Fibroblast of villous mesenchyme (primary cell): ENCODE results near the gene ZXDC. TPM values are rescaled to one million over a fixed set of nuclear protein-coding genes. Genes with fewer than 3 reads are reported as not detected.

ENCODE experiments used
- DNase-seq: peaks from one replicate; pipeline ENCODE4 v3.0.0-alpha.2; 2010; ENCODE audit warnings: low read depth
- H3K4me3 ChIP-seq: 2 replicates; pipeline ENCODE4 v1.5.1; 2011; ENCODE audit warnings: low read depth, mild to moderate bottlenecking, low read length
- total RNA-seq: library from RNA; depleted of rRNA; stranded (reverse); fragments of >200 nt; gene quantifications from 2 replicates; pipeline ENCODE4 v1.2.3, GENCODE V29; 2012
- TF ChIP-seq, protein P1 (sequence below): IDR thresholded peaks from 2 replicates; pipeline ENCODE4 v1.5.1; 2012; ENCODE audit warnings: low read depth, mild to moderate bottlenecking, low read length; ENCODE audit not compliant: insufficient read depth

Gene ZXDC
- total RNA-seq, 1 donor = 17.7 TPM

DNA sequence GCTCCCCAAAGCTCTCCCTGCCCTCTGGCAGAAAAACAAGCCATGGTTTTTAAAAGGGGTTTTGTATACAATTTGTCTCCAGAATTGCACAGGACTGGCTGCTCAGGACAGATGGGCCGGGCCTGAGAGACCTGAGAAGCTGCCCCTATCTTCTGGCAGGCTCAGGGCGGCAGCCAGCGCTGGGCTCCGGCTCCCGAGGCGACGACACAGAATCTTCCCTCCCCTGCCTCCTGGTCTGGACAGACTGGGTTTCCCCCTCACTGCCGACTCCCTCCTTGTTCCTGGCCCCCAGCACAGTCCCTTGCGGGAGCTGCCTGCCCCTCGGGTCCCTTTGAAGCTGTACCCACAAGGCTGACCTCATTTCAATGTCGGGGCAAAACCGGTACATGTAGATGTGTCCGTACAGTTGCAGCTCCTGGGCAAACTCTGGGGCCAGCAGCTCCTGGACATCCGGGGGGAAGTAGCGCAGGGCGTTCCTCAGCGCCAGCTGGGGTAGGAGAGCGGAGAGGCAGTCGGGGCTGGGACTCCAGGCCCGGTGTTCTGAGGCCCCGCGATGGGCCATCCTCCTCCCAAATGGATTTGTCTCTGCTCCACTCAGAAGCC lies 34.7 kb upstream of the ZXDC start:
- H3K4me3 ChIP-seq = no peak overlapping the region
- TF ChIP-seq, protein P1, sequence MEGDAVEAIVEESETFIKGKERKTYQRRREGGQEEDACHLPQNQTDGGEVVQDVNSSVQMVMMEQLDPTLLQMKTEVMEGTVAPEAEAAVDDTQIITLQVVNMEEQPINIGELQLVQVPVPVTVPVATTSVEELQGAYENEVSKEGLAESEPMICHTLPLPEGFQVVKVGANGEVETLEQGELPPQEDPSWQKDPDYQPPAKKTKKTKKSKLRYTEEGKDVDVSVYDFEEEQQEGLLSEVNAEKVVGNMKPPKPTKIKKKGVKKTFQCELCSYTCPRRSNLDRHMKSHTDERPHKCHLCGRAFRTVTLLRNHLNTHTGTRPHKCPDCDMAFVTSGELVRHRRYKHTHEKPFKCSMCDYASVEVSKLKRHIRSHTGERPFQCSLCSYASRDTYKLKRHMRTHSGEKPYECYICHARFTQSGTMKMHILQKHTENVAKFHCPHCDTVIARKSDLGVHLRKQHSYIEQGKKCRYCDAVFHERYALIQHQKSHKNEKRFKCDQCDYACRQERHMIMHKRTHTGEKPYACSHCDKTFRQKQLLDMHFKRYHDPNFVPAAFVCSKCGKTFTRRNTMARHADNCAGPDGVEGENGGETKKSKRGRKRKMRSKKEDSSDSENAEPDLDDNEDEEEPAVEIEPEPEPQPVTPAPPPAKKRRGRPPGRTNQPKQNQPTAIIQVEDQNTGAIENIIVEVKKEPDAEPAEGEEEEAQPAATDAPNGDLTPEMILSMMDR = no peak
- DNase-seq = no peak

DNA sequence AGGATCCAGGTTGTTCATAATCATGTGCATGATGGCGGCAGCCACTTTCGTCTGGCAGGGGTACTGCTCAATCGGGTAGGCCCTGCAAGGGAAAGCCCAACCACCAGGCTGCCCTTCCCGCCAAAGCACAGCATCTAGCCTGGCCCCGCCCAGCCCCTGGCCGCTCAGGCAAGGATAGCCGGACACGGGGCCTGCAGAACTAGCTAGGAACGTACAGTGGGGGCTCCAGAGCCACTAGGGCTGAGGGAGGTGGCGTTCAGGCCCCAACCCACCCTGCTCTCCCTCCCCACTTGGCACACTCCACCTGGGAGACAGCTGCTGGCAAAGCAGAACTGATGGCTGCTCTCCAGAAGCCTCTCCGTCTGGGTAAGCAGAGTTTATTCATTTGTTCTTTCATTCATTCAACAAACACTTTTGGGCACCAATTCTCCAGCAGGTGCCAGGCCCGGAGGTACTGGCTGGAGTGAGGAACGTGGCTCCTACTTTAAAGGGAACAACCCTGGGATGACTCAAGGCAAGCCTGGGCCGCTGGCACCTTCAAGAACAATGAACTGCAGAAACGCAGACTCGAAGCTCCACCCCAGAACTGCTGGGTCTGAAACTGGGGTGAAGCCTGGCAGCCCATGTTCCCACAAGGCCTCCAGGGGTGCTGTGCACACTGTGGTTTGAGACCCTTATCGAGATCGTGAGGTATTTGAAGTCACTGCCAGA lies 34.1 kb upstream of the ZXDC start:
- TF ChIP-seq, protein P1 = no peak
- DNase-seq = no peak
- H3K4me3 ChIP-seq = no peak overlapping the region

DNA sequence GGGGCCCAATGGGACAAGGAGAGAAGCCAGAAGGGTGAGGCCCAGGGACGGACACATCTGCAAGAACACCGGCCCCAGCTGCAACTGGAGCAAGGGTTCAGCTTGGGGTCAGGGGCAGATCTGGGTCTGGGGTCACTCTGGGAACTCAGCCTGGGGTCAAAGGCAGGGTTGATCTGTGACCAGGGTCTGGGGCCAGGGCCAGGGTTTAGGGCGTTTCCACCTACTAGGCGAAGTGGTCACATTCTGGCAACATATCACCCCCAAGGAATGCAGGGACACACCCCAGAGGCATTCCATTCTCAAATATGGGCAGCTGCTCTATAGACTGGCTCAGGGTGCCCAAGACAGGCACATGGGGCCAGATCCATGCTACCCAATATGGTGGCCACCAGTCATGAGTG lies 32.9 kb upstream of the ZXDC start:
- TF ChIP-seq, protein P1 = no peak
- no peak for DNase-seq
- no peak overlapping the region for H3K4me3 ChIP-seq

DNA sequence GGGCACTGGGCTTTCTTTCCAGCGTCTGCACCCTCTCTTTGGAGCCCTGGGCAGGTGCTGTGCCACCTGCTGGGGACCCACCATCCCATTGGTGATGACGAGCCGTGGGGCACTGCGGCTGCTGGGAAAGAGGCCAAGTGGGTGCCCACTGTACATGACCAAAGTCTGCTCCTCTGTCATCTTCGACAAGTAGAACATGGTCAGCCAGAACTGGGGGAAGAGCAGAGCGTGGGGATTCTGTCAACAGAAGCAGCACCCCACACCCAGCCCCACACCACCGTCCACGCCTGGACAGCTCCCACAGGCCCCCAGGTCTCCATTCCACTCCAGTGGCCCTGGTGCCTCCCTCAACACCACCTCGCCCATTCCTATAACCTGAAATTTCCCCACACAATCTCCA lies 32.2 kb upstream of the ZXDC start:
- TF ChIP-seq, protein P1 = no peak
- H3K4me3 ChIP-seq = no peak overlapping the region
- no peak for DNase-seq

DNA sequence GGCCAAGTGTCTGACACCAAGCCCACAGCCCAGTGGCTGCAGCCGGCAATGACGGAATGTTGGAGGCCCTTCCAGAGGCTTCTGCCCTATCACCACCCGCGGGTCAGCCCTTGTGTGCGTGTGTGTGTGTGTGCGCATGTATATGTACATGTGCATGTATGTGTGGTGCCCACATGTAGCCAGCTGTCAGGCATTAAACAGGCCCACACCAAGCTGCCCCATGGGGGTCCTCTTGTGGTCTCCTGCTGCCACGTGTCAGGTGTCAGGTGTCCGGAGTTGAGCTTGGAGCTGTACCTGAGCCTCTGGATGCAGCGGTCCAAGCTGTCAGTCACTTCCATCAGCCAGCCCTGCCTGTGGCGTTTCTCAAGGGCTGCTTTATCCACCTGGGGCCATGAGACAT lies 28.0 kb upstream of the ZXDC start:
- TF ChIP-seq, protein P1 = no peak
- DNase-seq = no peak
- H3K4me3 ChIP-seq = no peak overlapping the region

DNA sequence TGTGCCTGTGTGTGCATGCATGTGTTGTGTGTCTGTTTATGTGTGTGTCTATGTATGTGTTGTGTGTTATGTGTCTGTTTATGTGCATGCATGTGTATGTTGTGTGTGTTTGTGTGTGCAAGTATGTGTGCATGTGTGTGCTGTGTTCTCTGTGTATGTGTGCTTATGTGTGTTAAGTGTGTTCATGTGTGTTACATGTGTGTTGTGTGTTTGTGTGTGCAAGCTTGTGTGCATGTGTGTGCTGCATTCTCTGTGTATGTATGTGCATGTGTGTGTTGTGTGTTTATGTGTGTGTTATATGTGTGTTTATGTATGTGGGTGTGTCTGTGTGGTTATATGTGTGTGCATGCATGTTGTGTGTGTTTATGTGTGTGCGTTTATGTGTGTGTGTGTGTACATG lies 27.0 kb upstream of the ZXDC start:
- DNase-seq = no peak
- TF ChIP-seq, protein P1 = no peak
- no peak overlapping the region for H3K4me3 ChIP-seq
